ENCODE data around the gene HABP4. TPM values are rescaled to one million over a fixed set of nuclear protein-coding genes. Genes with fewer than 3 reads are reported as not detected.

The HABP4 gene
- total RNA-seq, 4 donors from 2014 or later: 41.1 to 106 (median 60.0) TPM

GRCh38 chr9:96441798-96442445, 8.0 kb upstream of the HABP4 start:
- Histone ChIP-seq H3K36me3 (no peaks in the 10 kb centered on the region), H3K9me3 (no peaks in the 10 kb centered on the region), H3K4me1 (no peaks in the 10 kb centered on the region), H3K4me3 (no peak overlapping the region), H3K27me3 (no peaks in the 10 kb centered on the region), H3K27ac (no peak overlapping the region)
- WGBS, 2 donors (ENCODE audit: low coverage in 1 of 2): 69 to 93% methylated on average over 3 to 5 of the region's 5 CpGs
- peak in 3 of 4 experiments; percentile 9 to 46 (median 38) for TF ChIP-seq CTCF (IDR thresholded peaks at IDR 0.05)
- TF ChIP-seq POLR2A (IDR thresholded peaks at IDR 0.05): no peak
- ATAC-seq: no peak

- H3K4me1 ChIP-seq: no peaks in the 10 kb centered on the region
- no peak overlapping the region for H3K4me3 ChIP-seq
Measured at GRCh38 chr9:96442491-96442890, 7.5 kb upstream of the HABP4 start.

GRCh38 chr9:96447406-96447805, 2.6 kb upstream of the HABP4 start:
- no peaks in the 10 kb centered on the region for H3K9me3 ChIP-seq
- 83 to 91% methylated on average over 3 of the region's 3 CpGs for WGBS, 2 donors (ENCODE audit: low coverage in 1 of 2)
- TF ChIP-seq POLR2AphosphoS5 (IDR thresholded peaks at IDR 0.05) (no peak), EP300 (IDR thresholded peaks at IDR 0.05) (no peak), CTCF (IDR thresholded peaks at IDR 0.05) (no peak), POLR2A (IDR thresholded peaks at IDR 0.05) (no peak)
- H3K36me3 ChIP-seq: no peaks in the 10 kb centered on the region
- H3K27ac ChIP-seq: no peak overlapping the region
- H3K4me3 ChIP-seq: no peak overlapping the region
- H3K4me1 ChIP-seq: peaks cover 0 to 25% (median 0%) of the 10 kb centered on the region in 3 donors
- no peak for ATAC-seq
- H3K27me3 ChIP-seq: no peaks in the 10 kb centered on the region

More at GRCh38 chr9:96442491-96442890, 7.5 kb upstream of the HABP4 start:
- Histone ChIP-seq H3K27ac (no peak overlapping the region), H3K36me3 (no peaks in the 10 kb centered on the region), H3K9me3 (no peaks in the 10 kb centered on the region), H3K27me3 (no peaks in the 10 kb centered on the region)
- no peak for TF ChIP-seq POLR2A (IDR thresholded peaks at IDR 0.05)
- no peak for TF ChIP-seq POLR2AphosphoS5 (IDR thresholded peaks at IDR 0.05)
- TF ChIP-seq EP300 (IDR thresholded peaks at IDR 0.05): no peak
- TF ChIP-seq CTCF (IDR thresholded peaks at IDR 0.05): no peak
- 89% methylated on average over 1 of the region's 3 CpGs; no CpG with 5 or more reads in 1 of the 2 donors for WGBS, 2 donors (ENCODE audit: low coverage in 1 of 2)
- no peak for ATAC-seq

- no peaks in the 10 kb centered on the region for H3K27me3 ChIP-seq
- H3K27ac ChIP-seq: peak overlapping the region in 1 of 4 donors; percentile 96
- peaks cover 0 to 36% (median 4%) of the 10 kb centered on the region in 3 donors for H3K4me1 ChIP-seq
- H3K9me3 ChIP-seq: no peaks in the 10 kb centered on the region
- no peak overlapping the region for H3K4me3 ChIP-seq
- ATAC-seq: no peak
- WGBS, 2 donors (ENCODE audit: low coverage in 1 of 2): 90 to 92% methylated on average over 7 to 8 of the region's 11 CpGs
- TF ChIP-seq POLR2AphosphoS5 (IDR thresholded peaks at IDR 0.05) (no peak), CTCF (IDR thresholded peaks at IDR 0.05) (no peak), EP300 (IDR thresholded peaks at IDR 0.05) (no peak), POLR2A (IDR thresholded peaks at IDR 0.05) (no peak)
- no peaks in the 10 kb centered on the region for H3K36me3 ChIP-seq
Measured at GRCh38 chr9:96448546-96449170, 1.3 kb upstream of the HABP4 start.

- Histone ChIP-seq H3K27me3 (no peaks in the 10 kb centered on the region), H3K4me3 (peak overlapping the region; percentile 31 to 78), H3K36me3 (no peaks in the 10 kb centered on the region), H3K9me3 (no peaks in the 10 kb centered on the region), H3K4me1 (peaks cover 0 to 41% (median 4%) of the 10 kb centered on the region in 3 donors), H3K27ac (peak overlapping the region; percentile 22 to 96 (median 94))
- 0 to 2% methylated on average over 4 of the region's 7 CpGs for WGBS, 2 donors (ENCODE audit: low coverage in 1 of 2)
- TF ChIP-seq CTCF (IDR thresholded peaks at IDR 0.05) (no peak), POLR2AphosphoS5 (IDR thresholded peaks at IDR 0.05) (no peak), POLR2A (IDR thresholded peaks at IDR 0.05) (no peak), EP300 (IDR thresholded peaks at IDR 0.05) (no peak)
- ATAC-seq: peak; percentile 40
Measured at GRCh38 chr9:96449523-96449844, 485 bp upstream of the HABP4 start.

All from gastroesophageal sphincter (tissue), 4 donors.